CMK (cell line): Measurements from ENCODE around the gene TMEM117.
"Not testable (repeated sequence)": the region's sequence is repeated elsewhere in the genome, so short reads cannot be mapped to it uniquely, and the experiment has no call there.

ENCODE experiments used
- DNase-seq: peaks from one replicate; pipeline ENCODE4 v3.0.0-alpha.2; 2010; ENCODE audit warnings: low read depth

Gene TMEM117

DNA sequence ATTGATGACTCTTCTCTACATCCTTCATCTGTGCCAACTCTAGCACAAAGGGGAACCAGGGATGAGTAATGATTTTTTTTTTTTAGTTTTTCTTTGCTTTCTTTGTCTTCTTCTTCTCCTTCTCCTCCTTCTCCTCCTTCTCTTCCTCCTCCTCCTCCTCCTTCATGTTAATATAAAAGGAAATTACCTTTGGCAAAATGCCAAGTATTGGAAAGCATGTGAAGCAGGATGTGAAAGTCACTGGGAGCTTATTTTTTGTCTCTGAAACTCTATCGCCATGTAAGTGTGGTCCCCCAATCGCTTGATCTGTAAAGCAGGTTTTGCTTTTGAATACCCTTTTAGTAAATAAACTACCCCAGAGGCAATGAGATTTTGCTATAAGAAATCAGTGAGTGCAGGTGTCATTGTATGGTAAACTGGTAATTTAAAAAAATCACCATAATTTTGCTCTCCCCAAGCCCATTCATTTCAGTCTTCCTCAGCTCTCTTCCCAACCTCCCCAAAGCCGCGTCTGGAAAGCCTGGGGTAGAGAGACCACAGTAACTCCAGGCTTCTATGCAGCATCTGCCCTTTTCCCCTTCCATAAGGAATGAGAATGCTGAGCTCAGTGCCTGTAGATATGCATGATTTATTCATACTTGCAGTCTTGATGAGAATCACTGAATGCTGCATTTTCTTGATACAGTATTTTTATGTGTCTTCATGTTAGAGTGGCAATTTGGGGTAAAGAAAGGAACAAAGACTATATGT is 388.7 kb downstream of the TMEM117 start:
- DNase-seq, result no peak

DNA sequence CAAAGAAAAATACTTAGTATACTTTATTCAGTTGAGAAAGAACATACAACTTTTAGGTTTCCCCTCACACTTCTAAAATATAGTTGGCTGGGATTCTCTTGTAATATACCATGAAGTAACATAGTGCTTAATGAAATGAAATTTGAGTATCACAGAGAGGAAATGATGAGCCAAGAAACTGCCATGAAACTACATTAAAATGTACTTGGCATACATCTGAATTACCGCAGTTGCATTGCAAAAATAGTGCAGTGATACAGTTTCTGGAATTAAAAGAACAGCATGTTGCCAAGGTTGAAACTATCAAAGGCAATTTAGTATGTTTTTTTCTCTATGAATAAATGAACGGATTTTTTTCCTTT is 389.2 kb downstream of the TMEM117 start:
- no peak for DNase-seq

DNA sequence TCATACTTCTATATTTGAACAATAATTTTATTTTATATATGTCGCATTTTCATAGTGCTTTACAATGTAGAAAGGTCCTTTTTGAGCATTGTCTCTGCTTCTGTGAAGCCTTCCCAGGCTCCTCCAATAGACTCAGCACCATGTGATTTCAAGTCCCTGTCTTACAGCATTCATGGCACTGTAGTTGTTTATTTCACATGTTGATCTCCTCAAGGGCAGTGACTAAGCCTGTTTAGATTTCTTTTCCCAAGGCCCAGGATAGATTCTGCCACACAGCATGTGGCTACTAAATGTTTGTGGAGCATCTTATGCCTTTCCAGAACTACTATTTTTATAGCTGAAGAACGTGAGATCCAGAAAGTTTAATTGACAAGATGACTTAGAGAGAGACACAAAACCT is 391.7 kb downstream of the TMEM117 start:
- no peak for DNase-seq

DNA sequence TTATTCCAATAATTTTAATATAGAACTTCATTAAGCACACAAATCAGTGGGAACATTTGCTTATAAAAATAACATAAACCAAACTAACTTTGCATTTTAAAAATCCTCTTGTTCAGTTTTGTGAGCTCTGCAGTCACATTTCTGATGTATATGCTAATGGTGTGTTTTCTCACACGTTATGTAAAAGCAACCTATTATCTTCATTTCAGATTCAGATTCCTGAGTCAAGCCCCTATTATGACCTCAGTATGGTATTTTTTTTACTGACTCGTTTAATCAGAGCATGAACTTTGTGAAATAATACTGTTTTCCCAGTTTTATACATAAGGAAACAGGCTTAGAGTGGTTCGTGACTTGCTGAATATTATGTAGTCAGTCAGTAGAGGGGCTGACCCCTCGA is 394.0 kb downstream of the TMEM117 start:
- no peak for DNase-seq

DNA sequence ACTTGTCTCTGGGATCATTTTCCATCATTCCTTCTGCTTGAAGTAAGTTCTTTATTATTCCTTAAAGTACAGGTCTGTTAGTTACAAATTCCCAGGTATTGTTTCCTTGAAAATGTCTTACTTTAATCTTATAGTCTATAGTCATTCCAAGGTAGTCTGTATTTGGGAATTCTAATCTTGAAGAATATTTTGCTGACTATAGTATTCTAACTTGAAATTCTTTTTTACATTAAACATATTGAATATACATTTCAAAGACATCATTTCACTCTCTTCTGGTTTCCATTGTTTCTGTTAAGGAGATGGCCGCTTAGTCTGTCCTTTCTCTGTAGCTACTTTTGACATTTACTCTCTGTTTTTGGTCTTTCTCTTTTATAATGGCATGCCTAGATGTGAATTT is 399.8 kb downstream of the TMEM117 start:
- no peak for DNase-seq

DNA sequence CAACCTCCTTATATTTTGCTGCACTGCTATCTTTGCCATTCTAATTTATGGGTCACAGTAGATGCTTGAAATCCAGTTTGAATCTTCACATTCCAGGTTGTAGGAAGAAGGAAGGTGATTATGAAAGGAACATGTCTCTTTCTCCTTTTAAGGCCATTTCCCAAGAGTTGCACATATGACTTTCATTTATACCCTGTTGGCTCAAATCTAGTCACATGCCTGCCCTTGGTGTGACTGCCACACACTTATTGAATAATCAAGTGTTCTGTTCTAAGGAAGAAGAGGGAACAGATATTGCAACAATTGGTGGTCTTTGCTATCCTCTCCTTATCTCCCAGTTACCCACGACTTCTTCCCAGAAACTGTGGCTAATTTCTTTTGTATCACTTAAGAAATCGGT is 404.3 kb downstream of the TMEM117 start:
- DNase-seq, result no peak

- DNase-seq, result no peak
These were observed 410.1 kb downstream of the TMEM117 start for GRCh38 chr12:44245932-44246331.

DNA sequence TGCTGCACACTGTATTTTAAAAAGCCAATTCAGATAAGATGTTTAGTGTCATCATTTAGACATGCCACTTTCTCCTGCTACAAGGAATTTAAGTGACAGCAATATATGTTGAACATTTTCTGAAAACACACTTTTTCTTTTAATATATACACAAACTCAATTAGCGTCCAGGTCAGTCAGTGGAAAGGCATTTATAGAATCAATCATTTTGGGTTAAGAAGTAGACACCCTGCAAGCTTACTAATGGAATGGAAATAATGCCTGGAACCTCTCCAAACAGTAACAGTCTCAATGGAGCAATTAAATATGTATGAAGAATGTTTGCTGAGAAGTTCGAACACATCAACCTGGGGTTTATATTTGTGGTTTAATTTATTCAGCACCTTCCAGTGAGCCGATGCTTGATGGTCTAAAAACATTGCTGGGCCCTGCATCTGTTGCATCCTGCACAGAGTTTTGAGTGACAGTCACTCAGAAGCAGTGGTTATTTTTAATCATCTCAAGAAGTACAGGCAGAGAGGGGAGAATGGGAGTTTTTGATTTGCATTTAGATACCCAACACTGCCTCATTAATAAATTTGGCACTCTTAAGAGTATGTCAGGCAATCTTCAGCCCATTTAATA is 410.7 kb downstream of the TMEM117 start:
- DNase-seq, result no peak

GRCh38 chr12:44247588-44247987 is 411.7 kb downstream of the TMEM117 start:
- DNase-seq, result no peak

DNA sequence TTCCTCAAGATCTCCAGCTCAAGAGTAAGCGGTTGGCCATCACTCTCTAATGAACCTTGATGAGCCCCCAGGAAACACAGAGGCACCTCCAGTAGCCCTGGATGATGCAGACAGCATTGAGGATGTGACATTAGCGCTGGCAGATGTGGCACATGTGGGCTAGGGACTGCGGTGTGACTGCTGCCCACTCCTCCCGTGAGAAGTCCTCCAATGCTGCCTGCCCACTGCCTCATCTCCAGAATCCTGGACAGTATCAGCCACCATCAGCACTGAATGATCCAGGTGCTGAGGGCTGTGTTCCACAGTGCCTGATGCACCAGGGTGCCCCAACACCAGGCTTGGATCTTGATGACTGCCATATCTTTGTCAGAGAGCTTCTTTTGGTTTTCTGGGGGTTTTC is 412.6 kb downstream of the TMEM117 start:
- DNase-seq, result no peak

GRCh38 chr12:44250440-44250839 is 414.6 kb downstream of the TMEM117 start:
- DNase-seq, result not testable (repeated sequence)

GRCh38 chr12:44253338-44253856 is 417.5 kb downstream of the TMEM117 start:
- no peak for DNase-seq

DNA sequence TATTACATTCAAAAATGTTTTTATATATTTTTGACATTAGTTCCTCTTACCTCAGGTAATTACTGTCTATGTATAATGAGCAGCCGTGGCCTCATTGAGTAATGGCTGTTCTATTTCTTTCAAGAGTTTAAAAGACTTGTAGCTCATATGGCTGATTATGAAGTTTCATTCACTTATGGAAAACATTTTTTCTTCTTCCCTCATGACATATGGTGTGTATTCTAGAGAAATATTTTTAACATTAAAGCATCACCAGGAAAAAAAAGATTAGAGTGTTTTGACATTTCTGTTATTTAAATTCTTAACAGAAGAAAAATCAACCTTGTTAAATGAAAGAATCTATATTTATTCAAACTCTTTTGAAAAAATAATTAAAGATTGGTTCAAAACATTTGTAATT is 422.4 kb downstream of the TMEM117 start:
- DNase-seq, result no peak

GRCh38 chr12:44259890-44260289 is 424.0 kb downstream of the TMEM117 start:
- DNase-seq, result no peak

DNA sequence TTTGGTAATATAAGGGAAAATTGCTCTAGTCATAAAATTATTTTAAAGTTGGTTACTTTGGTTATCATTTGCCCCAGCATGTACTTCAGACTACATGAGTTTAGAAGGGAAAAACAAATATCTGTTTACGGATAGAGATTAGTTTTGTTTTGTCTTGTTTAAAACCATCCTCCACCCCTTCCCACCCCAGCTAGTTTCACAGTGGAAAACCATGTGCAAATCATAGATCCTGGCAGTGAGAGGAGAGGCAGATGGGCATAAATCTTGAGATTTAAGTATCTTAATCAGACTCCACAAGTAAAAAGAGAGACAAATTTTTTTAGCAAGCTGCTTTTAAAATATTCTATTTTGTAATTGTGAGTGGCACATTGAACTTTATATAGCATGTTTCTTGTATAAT is 424.7 kb downstream of the TMEM117 start:
- DNase-seq, result no peak

DNA sequence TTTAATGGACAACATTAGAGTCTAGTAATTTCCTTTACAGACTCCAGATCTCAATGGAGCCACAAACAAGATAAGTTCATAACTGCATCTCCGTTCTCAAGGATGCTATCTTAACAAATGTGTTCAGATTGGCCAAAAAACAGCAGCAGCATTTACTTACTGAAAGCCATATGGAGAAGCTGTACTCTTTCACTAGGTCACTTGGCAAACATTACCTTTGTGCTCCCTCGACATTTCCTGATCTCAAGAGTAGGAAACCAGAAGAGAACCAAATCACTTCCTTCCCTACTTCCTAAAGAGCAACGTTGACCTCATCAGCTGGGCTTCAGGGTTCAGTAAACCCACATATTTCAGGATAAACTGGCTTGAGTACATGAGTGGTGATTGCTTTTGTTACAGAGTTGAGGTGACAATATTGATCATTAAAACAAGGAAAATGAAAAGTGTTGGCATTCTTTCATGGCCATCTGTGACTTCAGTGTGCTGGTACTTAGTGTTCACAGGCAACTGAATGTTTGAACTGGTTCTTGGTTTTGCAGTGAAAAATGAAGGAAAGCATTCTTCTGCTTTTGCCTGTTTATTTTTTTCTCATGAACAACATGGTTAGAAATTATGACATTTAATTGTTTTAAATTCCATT is 449.6 kb downstream of the TMEM117 start:
- no peak for DNase-seq

DNA sequence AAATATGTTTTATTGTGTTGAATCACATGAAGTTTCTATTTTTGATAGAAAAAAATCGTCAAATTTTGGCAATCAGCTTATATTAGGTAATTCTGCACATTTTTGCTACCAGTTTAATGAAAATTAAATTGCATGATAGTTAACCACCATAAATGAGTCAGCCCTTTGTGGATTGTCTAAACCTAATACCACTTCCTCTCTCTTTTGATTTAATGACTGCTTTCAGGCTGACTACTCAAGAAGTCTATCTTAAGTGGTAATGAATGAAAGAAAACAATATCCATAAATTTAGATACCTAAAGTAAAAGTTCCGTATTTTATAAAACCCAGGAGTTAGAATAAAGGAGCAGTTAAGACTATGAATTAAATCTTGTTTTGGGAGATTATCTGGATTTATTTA is 450.5 kb downstream of the TMEM117 start:
- DNase-seq, result no peak

DNA sequence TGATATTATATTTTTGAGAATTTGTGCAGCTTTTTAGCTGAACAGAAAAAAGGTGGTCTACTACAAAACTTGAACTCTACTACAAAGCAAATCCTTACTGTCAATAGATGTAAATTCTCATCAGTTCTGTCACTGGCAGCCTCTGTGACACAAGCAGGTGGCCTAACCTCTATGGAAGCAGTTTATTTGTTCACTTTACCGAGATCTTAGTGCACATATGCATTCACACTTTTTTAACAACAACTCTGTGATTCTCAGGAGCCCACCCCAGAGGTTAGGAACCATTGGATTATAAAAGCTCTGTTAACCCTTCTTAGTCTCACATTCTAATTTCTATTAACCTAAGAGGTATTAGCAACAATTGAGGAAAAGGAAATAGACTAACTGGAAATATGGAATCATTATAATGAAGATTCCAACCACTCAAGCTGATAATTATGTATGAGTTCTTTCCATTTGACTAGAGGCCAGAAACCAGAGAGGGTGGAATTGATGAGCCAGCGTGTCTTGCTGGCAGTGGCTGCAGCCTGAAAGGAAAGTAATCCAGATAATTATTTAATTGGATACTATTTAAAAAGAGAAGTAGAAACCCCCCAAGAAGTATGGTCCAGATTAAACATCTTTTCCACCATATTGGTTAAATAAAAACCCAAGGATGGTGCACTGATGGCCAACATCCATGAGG is 451.1 kb downstream of the TMEM117 start:
- no peak for DNase-seq

DNA sequence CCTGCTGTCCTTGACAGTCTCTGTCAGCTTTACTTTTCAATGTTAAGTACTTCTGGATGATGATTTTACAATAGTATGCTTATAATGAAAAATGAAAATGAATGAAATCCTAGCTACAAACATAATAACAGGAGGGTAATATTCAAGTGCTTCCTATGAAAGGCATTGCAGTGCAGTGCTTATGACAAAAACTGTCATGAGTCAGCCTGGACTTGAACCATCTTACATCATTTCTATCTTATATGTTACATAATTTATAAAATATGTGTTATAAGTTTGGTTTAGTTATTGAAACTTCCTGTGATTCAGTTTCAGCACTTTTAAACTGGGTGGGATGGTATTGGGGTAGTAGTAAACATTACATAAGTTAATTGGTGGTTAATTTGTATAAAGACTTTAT is 451.7 kb downstream of the TMEM117 start:
- DNase-seq, result no peak

- no peak for DNase-seq
These were observed 458.8 kb downstream of the TMEM117 start for GRCh38 chr12:44294649-44295048.

DNA sequence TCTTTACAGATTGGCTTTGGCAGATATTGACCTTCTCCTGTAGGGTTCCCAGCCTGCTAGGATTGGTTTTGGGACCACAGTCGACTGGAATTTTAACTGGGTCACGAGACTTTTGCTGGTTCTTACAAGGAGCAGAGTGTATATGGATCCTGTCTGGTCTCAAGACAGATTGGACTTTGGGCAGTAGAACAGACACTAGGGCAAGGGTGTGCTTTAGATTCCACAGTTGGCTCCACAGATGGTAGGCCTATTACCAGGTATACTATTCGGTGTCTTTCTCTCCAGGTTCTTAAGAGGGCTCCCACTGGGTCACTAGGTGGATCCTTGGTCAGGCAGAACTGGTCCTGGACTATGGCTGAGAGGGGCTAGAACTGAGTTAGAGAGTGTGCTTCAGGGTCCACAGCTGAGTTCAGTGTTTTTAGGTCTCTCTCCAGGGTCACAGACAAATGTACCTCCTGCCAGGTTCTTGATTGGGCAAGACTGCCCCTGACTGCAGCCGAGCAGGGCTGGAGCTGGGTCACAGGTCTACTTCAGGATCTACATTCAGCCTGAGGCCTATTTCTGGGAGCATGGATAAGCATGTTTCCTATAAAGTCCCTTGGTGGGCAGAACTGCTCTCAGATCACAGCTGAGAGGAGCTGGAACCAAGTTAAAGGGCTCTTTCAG is 460.2 kb downstream of the TMEM117 start:
- DNase-seq, result no peak

- no peak for DNase-seq
These were observed 460.8 kb downstream of the TMEM117 start for GRCh38 chr12:44296624-44297197.
